ENCODE data around the gene RPS4Y1.

DNA sequence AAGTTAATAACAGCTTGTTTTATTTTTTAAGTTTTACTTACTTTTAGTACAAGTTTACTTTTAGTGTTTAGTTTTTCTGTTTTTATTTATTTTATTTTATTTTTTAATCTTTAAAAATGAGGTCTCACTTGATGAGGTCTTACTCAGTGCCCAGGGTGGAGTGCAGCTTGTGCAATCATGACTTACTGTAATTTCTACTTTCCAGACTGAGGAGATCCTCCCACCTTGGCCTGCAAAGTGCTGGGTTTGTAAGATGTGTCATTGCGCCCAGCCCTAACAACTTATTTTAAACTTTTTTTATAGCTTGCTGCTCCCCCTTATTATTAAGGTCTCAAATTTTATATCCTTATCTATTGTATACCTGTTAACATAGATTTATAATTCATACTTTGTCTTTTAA, 52.1 kb downstream of the RPS4Y1 start:
- TF ChIP-seq POLR2A (IDR thresholded peaks at IDR 0.05) = no peak
- TF ChIP-seq, protein P1, sequence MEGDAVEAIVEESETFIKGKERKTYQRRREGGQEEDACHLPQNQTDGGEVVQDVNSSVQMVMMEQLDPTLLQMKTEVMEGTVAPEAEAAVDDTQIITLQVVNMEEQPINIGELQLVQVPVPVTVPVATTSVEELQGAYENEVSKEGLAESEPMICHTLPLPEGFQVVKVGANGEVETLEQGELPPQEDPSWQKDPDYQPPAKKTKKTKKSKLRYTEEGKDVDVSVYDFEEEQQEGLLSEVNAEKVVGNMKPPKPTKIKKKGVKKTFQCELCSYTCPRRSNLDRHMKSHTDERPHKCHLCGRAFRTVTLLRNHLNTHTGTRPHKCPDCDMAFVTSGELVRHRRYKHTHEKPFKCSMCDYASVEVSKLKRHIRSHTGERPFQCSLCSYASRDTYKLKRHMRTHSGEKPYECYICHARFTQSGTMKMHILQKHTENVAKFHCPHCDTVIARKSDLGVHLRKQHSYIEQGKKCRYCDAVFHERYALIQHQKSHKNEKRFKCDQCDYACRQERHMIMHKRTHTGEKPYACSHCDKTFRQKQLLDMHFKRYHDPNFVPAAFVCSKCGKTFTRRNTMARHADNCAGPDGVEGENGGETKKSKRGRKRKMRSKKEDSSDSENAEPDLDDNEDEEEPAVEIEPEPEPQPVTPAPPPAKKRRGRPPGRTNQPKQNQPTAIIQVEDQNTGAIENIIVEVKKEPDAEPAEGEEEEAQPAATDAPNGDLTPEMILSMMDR (IDR thresholded peaks at IDR 0.05) = no peak
